ENCODE results near the gene VSTM2L.

Gene VSTM2L

DNA sequence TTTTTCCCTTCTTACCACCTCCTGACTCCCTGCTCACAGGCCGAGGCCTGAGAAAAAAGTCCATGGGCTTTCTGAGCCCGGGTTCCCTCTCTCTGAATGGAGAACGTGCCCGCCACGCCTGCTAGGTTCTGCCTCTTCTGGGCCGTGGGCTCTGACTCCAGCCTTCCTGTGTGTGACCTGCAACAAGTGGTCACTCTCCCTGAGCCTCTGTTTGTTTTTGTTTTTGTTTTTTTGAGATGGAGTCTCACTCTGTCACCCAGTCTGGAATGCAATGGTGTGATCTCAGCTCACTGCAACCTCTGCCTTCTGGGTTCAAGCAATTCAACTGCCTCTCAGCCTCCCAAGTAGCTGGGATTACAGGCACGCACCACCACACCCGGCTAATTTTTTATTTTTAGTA, 17.9 kb upstream of the VSTM2L start:
- TF ChIP-seq, protein P1, sequence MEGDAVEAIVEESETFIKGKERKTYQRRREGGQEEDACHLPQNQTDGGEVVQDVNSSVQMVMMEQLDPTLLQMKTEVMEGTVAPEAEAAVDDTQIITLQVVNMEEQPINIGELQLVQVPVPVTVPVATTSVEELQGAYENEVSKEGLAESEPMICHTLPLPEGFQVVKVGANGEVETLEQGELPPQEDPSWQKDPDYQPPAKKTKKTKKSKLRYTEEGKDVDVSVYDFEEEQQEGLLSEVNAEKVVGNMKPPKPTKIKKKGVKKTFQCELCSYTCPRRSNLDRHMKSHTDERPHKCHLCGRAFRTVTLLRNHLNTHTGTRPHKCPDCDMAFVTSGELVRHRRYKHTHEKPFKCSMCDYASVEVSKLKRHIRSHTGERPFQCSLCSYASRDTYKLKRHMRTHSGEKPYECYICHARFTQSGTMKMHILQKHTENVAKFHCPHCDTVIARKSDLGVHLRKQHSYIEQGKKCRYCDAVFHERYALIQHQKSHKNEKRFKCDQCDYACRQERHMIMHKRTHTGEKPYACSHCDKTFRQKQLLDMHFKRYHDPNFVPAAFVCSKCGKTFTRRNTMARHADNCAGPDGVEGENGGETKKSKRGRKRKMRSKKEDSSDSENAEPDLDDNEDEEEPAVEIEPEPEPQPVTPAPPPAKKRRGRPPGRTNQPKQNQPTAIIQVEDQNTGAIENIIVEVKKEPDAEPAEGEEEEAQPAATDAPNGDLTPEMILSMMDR (IDR thresholded peaks at IDR 0.05; ENCODE audit: borderline replicate concordance, control extremely low read depth, extremely low read depth, insufficient read depth, missing control alignments) = no peak
- in situ Hi-C loops (cut with MboI; ENCODE audit: low sequenced_read_pairs, unreplicated experiment) = loop anchor here (10.0 kb wide), 1 partner anchor 310 kb away; no protein-coding TSS in a partner anchor

GRCh38 chr20:37885593-37886503, 17.1 kb upstream of the VSTM2L start:
- TF ChIP-seq, protein P1 (IDR thresholded peaks at IDR 0.05; ENCODE audit: borderline replicate concordance, control extremely low read depth, extremely low read depth, insufficient read depth, missing control alignments) = no peak
- no peak for DNase-seq (ENCODE audit: low spot score)
- in situ Hi-C loops (cut with MboI; ENCODE audit: low sequenced_read_pairs, unreplicated experiment) = loop anchor here (10.0 kb wide), 1 partner anchor 311 kb away; no protein-coding TSS in a partner anchor

More for the DNA sequence above, 17.9 kb upstream of the VSTM2L start:
- DNase-seq (ENCODE audit: low spot score) = no peak

GRCh38 chr20:37886851-37887297, 16.1 kb upstream of the VSTM2L start:
- TF ChIP-seq, protein P1 (IDR thresholded peaks at IDR 0.05; ENCODE audit: borderline replicate concordance, control extremely low read depth, extremely low read depth, insufficient read depth, missing control alignments) = no peak
- in situ Hi-C loops (cut with MboI; ENCODE audit: low sequenced_read_pairs, unreplicated experiment) = loop anchor here (10.0 kb wide), 1 partner anchor 312 kb away; no protein-coding TSS in a partner anchor
- no peak for DNase-seq (ENCODE audit: low spot score)

GRCh38 chr20:37888641-37889040, 14.3 kb upstream of the VSTM2L start:
- in situ Hi-C loops (cut with MboI; ENCODE audit: low sequenced_read_pairs, unreplicated experiment) = loop anchor here (10.0 kb wide), 1 partner anchor 314 kb away; no protein-coding TSS in a partner anchor
- TF ChIP-seq, protein P1 (IDR thresholded peaks at IDR 0.05; ENCODE audit: borderline replicate concordance, control extremely low read depth, extremely low read depth, insufficient read depth, missing control alignments) = no peak
- DNase-seq (ENCODE audit: low spot score) = no peak

DNA sequence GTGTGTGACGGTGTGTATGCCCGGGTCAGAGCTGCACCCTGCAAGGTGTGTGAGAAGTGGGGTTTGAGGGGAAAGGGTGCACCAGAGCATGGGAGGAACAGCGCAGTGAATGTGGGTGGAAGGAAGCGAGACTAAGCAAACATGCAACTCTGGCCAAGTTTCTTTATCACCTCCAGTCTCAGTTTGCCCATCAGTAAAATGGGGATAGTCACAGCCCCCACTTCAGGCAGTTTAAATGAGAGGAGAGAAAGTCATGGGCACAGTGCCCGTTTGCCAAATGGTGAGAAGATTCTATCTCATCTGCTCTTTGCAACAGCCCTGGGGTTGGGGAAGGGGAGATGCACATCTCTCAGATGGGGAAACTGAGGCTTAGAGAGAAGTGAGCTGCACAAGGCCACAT, 12.8 kb upstream of the VSTM2L start:
- TF ChIP-seq, protein P1 (IDR thresholded peaks at IDR 0.05; ENCODE audit: borderline replicate concordance, control extremely low read depth, extremely low read depth, insufficient read depth, missing control alignments) = no peak
- DNase-seq (ENCODE audit: low spot score) = no peak
- in situ Hi-C loops (cut with MboI; ENCODE audit: low sequenced_read_pairs, unreplicated experiment) = no loop called here

DNA sequence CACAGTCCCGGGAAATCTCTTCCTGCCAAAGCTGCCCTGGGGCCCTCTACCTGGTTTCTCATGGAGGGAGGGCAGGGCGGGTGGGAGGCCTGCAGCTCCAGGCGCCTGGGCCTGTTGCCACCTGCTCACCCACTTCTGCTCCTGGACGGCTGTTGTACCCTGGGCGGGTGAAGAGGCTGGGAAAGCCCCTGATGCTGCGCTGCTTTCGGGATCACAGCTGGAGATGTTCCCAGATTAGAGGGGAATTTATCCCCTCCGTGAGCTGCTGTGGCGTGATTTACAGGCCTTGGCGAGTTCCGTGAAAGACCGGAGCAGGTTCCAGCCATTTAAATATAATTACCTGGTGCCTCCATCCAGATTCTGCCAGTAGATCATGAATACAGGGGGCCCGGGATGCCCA, 12.3 kb upstream of the VSTM2L start:
- DNase-seq (ENCODE audit: low spot score) = no peak
- in situ Hi-C loops (cut with MboI; ENCODE audit: low sequenced_read_pairs, unreplicated experiment) = no loop called here
- TF ChIP-seq, protein P1 (IDR thresholded peaks at IDR 0.05; ENCODE audit: borderline replicate concordance, control extremely low read depth, extremely low read depth, insufficient read depth, missing control alignments) = no peak

All from GM13976 (cell line).